DOHH2 (cell line): Measurements from ENCODE around the gene CABLES1.
"Not testable (repeated sequence)": the region's sequence is repeated elsewhere in the genome, so short reads cannot be mapped to it uniquely, and the experiment has no call there.

Experiments used
- CTCF ChIP-seq: fragments of 200-600 bp; sonication (generic); IDR thresholded peaks from one replicate; pipeline ENCODE4 v1.5.1; 2014; ENCODE audit warnings: antibody characterized with exemption, mild to moderate bottlenecking, low read depth, low read length; ENCODE audit not compliant: poor library complexity, severe bottlenecking
- EZH2phosphoT487 ChIP-seq: fragments of 200-600 bp; sonication (generic); IDR thresholded peaks from 2 replicates; pipeline ENCODE4 v1.6.1; 2017; ENCODE audit warnings: borderline replicate concordance, mild to moderate bottlenecking, antibody characterized with exemption, low read length, moderate library complexity, mixed read lengths

GRCh38 chr18:23109163-23109562, 26.1 kb upstream of the CABLES1 start:
- TF ChIP-seq EZH2phosphoT487, CTCF: not testable (repeated sequence)
